Measurements from ENCODE around the gene TMEM17.

Gene TMEM17

GRCh38 chr2:62455957-62456692 lies 49.9 kb downstream of the TMEM17 start:
- no peak for DNase-seq (ENCODE audit: low read depth)

GRCh38 chr2:62453955-62454354 lies 52.0 kb downstream of the TMEM17 start:
- DNase-seq (ENCODE audit: low read depth) = no peak

DNA sequence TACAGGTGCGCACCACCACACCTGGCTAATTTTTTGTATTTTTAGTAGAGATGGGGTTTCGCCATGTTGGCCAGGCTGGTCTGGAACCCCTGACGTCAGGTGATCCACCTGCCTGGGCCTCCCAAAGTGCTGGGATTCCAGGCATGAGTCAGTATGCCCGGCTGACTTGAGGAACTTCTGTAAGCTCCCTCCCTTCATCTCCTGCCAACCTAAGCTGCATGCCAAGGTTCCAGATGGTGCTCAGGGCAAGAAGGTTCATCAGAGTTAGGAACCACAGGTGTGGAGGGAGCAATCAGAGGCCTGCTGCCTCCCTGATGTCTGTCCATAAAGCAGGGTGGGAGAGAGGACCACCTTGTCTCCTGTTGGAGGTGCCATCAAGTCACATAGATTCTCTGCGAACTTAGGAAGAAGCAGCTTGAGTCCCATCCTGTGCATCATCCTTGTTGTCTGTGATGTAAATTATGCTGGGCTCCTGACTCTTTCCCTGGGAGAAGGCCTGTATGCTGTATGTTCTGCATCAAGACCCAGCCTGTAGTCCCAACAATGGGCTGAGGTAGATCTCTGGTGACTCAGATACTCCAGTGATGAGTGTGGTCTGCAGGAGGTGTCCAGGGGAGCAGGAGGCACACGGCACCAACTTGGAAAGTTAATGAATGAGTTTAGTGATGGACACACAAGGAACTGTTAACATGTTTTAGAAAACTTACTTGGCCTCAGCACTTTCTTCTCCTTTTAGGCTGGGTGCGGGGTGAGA lies 53.1 kb downstream of the TMEM17 start:
- DNase-seq (ENCODE audit: low read depth) = no peak

DNA sequence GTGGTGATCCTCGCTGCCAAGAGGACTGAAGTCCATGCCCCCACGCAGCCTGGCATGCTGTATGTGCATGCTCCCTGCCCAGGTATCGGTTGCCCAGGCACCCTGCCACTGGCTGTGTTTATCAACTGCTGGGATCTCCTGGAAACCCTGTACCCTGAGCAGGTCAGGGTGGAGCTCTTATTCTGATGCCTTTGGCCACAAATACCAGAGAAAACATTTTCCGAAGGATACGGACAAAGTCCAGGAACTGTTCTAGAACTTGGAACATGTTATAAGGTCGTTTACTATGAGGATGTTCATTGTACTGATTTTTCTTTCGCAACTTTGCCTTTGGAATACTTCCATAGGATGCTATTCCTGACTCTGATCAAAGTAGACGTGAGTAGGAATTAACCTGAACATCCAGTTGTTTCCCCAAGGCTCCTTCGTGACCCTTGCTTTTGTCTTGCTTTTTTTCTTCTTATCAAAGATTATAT lies 55.2 kb downstream of the TMEM17 start:
- DNase-seq (ENCODE audit: low read depth) = no peak
